Caco-2 (cell line): ENCODE results near the gene FAM168A. TPM values are rescaled to one million over a fixed set of nuclear protein-coding genes. Genes with fewer than 3 reads are reported as not detected.

Source experiments
- BruUV-seq: library from RNA; stranded (reverse); fragments of 400-500 nt; replicated peaks from 2 replicates; lab custom pipeline; 2021; lab: Mats Ljungman, UMichigan
- CTCF ChIA-PET: fragments of 300-600 bp; sonication (Branson Sonifier 250); formaldehyde crosslinking; loops from one replicate; lab custom pipeline; 2022; ENCODE audit warnings: antibody characterized with exemption; lab: Charles Lee
- POLR2A ChIA-PET: fragments of 300-600 bp; sonication (Branson Sonifier 250); formaldehyde crosslinking; loops from one replicate; lab custom pipeline; 2022; ENCODE audit warnings: antibody characterized with exemption; lab: Charles Lee
- DNase-seq, 2 experiments: peaks; one replicate each; pipeline versions ENCODE4 v3.0.0 to v3.0.0-alpha.2; 2020 to 2022
- H3K27me3 ChIP-seq: replicated peaks from 2 replicates; pipeline ENCODE4 v1.6.0; 2011; ENCODE audit warnings: low read length; ENCODE audit not compliant: control insufficient read depth, insufficient read depth
- H3K36me3 ChIP-seq: 2 replicates; pipeline ENCODE4 v1.5.1; 2011; ENCODE audit warnings: low read length; ENCODE audit not compliant: control insufficient read depth, insufficient read depth
- H3K4me1 ChIP-seq: fragments of 250-450 bp; sonication (Bioruptor Pico); 2 replicates; pipeline ENCODE4 v1.5.1; 2020; ENCODE audit warnings: mild to moderate bottlenecking
- H3K4me3 ChIP-seq: 2 replicates; pipeline ENCODE4 v1.5.1; 2011; ENCODE audit warnings: low read depth, mild to moderate bottlenecking, control low read depth, low read length
- H3K9me3 ChIP-seq: fragments of 250-450 bp; sonication (Bioruptor Pico); 2 replicates; pipeline ENCODE4 v1.5.1; 2020; ENCODE audit warnings: mild to moderate bottlenecking, moderate library complexity
- H3K27ac Mint-ChIP-seq: one replicate; pipeline ENCODE4 v1.8.0; 2022; ENCODE audit warnings: mixed read lengths; ENCODE audit not compliant: unreplicated experiment
- H3K27me3 Mint-ChIP-seq: one replicate; pipeline ENCODE4 v1.8.0; 2022; ENCODE audit warnings: mixed read lengths; ENCODE audit not compliant: insufficient read depth, unreplicated experiment
- H3K36me3 Mint-ChIP-seq: one replicate; pipeline ENCODE4 v1.8.0; 2022; ENCODE audit warnings: mild to moderate bottlenecking, mixed read lengths; ENCODE audit not compliant: insufficient read depth, unreplicated experiment
- H3K4me1 Mint-ChIP-seq: one replicate; pipeline ENCODE4 v1.8.0; 2022; ENCODE audit warnings: low read depth, mixed read lengths; ENCODE audit not compliant: unreplicated experiment
- H3K4me3 Mint-ChIP-seq: one replicate; pipeline ENCODE4 v1.8.0; 2022; ENCODE audit warnings: mild to moderate bottlenecking, moderate library complexity, mixed read lengths; ENCODE audit not compliant: unreplicated experiment
- H3K9me3 Mint-ChIP-seq: one replicate; pipeline ENCODE4 v1.8.0; 2022; ENCODE audit warnings: mixed read lengths; ENCODE audit not compliant: unreplicated experiment
- intact Hi-C: fragments of 100-400 bp; cut with micrococcal nuclease; formaldehyde crosslinking; loops from one replicate; pipeline ENCODE4 v1.10.0; 2022; ENCODE audit not compliant: unreplicated experiment
- total RNA-seq: library from RNA; stranded (reverse); gene quantifications from 2 replicates; pipeline ENCODE4 v1.2.3, GENCODE V29; 2022
- TF ChIP-seq, protein P1 (sequence below), 2 experiments: fragments of 200-600 bp in 1 of 2; IDR thresholded peaks; 1 replicate in 1 of 2; 2 replicates in 1 of 2; pipeline versions ENCODE4 v1.5.1 to v1.8.0; 2011 to 2022; ENCODE audit warnings: antibody characterized with exemption in 1 of 2, control low read depth in 1 of 2, inconsistent platforms in 1 of 2, low read depth in 1 of 2, low read length in 1 of 2, mild to moderate bottlenecking in 1 of 2, moderate library complexity in 1 of 2; ENCODE audit not compliant: insufficient read depth in 1 of 2, severe bottlenecking in 1 of 2, unreplicated experiment in 1 of 2

Gene FAM168A
- total RNA-seq, 1 experiment from 2014 or later, result 46.0 TPM

DNA sequence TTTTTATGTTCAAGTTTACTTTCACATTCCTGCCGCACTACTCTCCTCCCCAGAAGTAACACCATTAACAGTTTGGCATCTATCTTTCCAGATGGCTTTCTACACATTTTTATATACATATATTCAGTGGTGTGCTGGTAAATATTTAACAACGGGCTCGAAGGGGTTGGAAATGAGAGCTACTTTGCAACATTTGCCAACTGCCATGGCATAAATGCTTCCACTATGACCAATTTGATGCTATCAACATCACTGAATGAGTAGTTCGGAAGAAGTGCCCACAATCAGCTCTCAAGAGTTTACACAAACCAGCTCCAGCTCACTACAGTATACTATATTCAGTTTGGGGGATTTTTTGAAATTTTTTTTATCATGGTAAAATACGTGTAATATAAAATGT, 166.5 kb downstream of the FAM168A start:
- Mint-ChIP-seq H3K4me3 (no peak overlapping the region), H3K27ac (no peak overlapping the region), H3K9me3 (no peaks in the 10 kb centered on the region), H3K36me3 (no peaks in the 10 kb centered on the region), H3K27me3 (no peaks in the 10 kb centered on the region), H3K4me1 (no peaks in the 10 kb centered on the region)
- Histone ChIP-seq H3K36me3 (no peaks in the 10 kb centered on the region), H3K4me1 (no peaks in the 10 kb centered on the region), H3K4me3 (no peak overlapping the region), H3K27me3 (no peaks in the 10 kb centered on the region), H3K9me3 (no peaks in the 10 kb centered on the region)
- CTCF ChIA-PET, result no interaction called here
- TF ChIP-seq, protein P1, sequence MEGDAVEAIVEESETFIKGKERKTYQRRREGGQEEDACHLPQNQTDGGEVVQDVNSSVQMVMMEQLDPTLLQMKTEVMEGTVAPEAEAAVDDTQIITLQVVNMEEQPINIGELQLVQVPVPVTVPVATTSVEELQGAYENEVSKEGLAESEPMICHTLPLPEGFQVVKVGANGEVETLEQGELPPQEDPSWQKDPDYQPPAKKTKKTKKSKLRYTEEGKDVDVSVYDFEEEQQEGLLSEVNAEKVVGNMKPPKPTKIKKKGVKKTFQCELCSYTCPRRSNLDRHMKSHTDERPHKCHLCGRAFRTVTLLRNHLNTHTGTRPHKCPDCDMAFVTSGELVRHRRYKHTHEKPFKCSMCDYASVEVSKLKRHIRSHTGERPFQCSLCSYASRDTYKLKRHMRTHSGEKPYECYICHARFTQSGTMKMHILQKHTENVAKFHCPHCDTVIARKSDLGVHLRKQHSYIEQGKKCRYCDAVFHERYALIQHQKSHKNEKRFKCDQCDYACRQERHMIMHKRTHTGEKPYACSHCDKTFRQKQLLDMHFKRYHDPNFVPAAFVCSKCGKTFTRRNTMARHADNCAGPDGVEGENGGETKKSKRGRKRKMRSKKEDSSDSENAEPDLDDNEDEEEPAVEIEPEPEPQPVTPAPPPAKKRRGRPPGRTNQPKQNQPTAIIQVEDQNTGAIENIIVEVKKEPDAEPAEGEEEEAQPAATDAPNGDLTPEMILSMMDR (IDR thresholded peaks at IDR 0.05; ENCODE audit: insufficient read depth in 1 of 2, low read depth in 1 of 2, low read length in 1 of 2, severe bottlenecking in 1 of 2, unreplicated experiment in 1 of 2), result no peak
- no TSS peak for BruUV-seq
- intact Hi-C loops, result no loop called here
- POLR2A ChIA-PET, result no interaction called here
- DNase-seq, result no peak

DNA sequence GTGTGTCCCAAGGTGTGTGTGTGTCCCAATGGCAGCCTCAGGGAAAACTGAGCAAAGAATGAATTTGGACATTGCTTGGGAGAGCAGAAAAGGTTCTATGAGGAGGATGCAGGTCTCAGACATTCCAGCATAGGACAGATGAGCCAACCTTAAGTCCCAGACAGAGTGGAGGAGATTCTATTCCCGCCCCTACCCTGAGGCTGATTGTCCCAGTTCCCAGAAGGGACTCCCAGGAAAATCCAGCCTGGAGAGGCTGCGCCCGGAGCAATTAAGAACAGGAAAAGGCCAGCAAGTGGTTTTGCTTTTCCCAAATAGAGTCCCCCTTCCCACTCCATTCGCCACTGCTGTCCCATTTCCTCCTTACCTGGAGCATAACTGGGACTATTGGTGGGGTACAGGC, 167.6 kb downstream of the FAM168A start:
- Histone ChIP-seq H3K4me1 (no peaks in the 10 kb centered on the region), H3K9me3 (no peaks in the 10 kb centered on the region), H3K27me3 (no peaks in the 10 kb centered on the region), H3K36me3 (no peaks in the 10 kb centered on the region), H3K4me3 (no peak overlapping the region)
- H3K27me3 Mint-ChIP-seq, result no peaks in the 10 kb centered on the region
- H3K27ac Mint-ChIP-seq, result no peak overlapping the region
- POLR2A ChIA-PET, result no interaction called here
- no TSS peak for BruUV-seq
- DNase-seq, result no peak
- intact Hi-C loops, result no loop called here
- H3K36me3 Mint-ChIP-seq, result no peaks in the 10 kb centered on the region
- CTCF ChIA-PET, result no interaction called here
- H3K4me1 Mint-ChIP-seq, result no peaks in the 10 kb centered on the region
- H3K4me3 Mint-ChIP-seq, result no peak overlapping the region
- H3K9me3 Mint-ChIP-seq, result no peaks in the 10 kb centered on the region
- TF ChIP-seq, protein P1 (IDR thresholded peaks at IDR 0.05; ENCODE audit: insufficient read depth in 1 of 2, low read depth in 1 of 2, low read length in 1 of 2, severe bottlenecking in 1 of 2, unreplicated experiment in 1 of 2), result no peak

DNA sequence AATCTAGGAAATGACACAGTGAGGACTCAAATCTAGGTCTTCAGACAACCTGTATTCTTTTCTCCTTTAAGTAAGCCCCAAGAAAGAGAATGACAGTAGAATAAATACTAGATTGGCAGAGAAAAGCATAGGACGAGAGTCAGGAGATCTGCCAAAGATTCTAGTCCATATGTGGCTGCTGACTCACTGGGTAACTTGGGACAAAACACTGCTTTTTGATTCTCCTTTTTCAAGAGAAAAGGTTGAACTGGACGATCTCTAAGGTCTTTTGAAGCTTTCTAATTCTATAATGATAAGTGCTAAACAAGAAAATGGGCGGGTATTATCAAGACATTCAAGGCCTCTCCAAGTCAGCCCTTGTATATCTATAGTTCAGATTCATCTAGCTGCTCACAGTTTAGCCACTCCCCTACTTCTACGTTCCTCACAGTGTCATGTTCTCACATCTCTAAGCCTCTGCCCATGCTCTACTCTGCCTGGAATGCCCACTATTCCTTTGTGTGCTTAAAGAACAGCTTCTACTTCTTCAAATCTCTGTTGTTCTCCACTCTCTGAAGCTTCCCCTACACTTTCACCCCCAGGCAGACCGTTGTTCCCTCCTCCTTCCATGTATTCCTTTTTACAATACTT, 168.7 kb downstream of the FAM168A start:
- H3K4me3 Mint-ChIP-seq, result no peak overlapping the region
- ChIA-PET CTCF (interaction anchor here (0.7 kb wide), 1 partner anchor 8 kb away, joined by 3 read pairs; no protein-coding TSS in a partner anchor), POLR2A (no interaction called here)
- no peaks in the 10 kb centered on the region for H3K36me3 Mint-ChIP-seq
- Histone ChIP-seq H3K9me3 (no peaks in the 10 kb centered on the region), H3K36me3 (no peaks in the 10 kb centered on the region), H3K4me1 (no peaks in the 10 kb centered on the region), H3K4me3 (no peak overlapping the region), H3K27me3 (no peaks in the 10 kb centered on the region)
- no peaks in the 10 kb centered on the region for H3K27me3 Mint-ChIP-seq
- no peaks in the 10 kb centered on the region for H3K4me1 Mint-ChIP-seq
- H3K9me3 Mint-ChIP-seq, result no peaks in the 10 kb centered on the region
- TSS peak; percentile 12 for BruUV-seq
- intact Hi-C loops, result no loop called here
- no peak overlapping the region for H3K27ac Mint-ChIP-seq
- TF ChIP-seq, protein P1 (IDR thresholded peaks at IDR 0.05; ENCODE audit: insufficient read depth in 1 of 2, low read depth in 1 of 2, low read length in 1 of 2, severe bottlenecking in 1 of 2, unreplicated experiment in 1 of 2), result no peak
- DNase-seq, result no peak
